ENCODE data around the gene LMO1. TPM values are rescaled to one million over a fixed set of nuclear protein-coding genes. Genes with fewer than 3 reads are reported as not detected.
A peak's percentile ranks its signal among the peaks of the same experiment; 100 is the strongest.

The LMO1 gene
- total RNA-seq (not detected), polyA plus RNA-seq (not detected)
- long read RNA-seq, donor 1, result 0 reads
- long read RNA-seq, donor 2, result 0 reads

GRCh38 chr11:8263769-8264410, at the start of gene LMO1:
Gene LMO1 (minus strand): TSS chr11:8263878. CDS start chr11:8263362, 516 bp downstream.
- ATAC-seq (ENCODE audit: low FRiP score) (peak; percentile 79), DNase-seq (peak; percentile 81 to 96)
- Histone ChIP-seq H3K4me1 (ENCODE audit: control insufficient read depth in 1 of 2, insufficient read depth in 2 of 2, low read length in 2 of 2) (no peaks in the 10 kb centered on the region), H3K9me3 (ENCODE audit: control insufficient read depth, low read length) (no peaks in the 10 kb centered on the region), H3K36me3 (ENCODE audit: control insufficient read depth in 1 of 2, insufficient read depth in 2 of 2, low read length in 1 of 2) (no peaks in the 10 kb centered on the region), H3K27ac (ENCODE audit: low read depth in 1 of 2, low read length in 2 of 2) (no peak within 1 kb of the TSS), H3K27me3 (ENCODE audit: control insufficient read depth in 1 of 2, insufficient read depth in 2 of 2, low read length in 1 of 2) (no peaks in the 10 kb centered on the region), H3K4me3 (ENCODE audit: low read length in 2 of 2) (peak within 1 kb of the TSS; percentile 23 to 45)
- intact Hi-C loops (cut with DNase I), result loop anchor here in 1 of 2 donors (5.0 kb wide), 1 partner anchor 37 kb away; no protein-coding TSS in a partner anchor
- 1% methylated on average over 22 of the region's 22 CpGs for WGBS, 2 donors

GRCh38 chr11:8312986-8313385, 49.3 kb upstream of the LMO1 start:
- Histone ChIP-seq H3K4me1 (ENCODE audit: control insufficient read depth in 1 of 2, insufficient read depth in 2 of 2, low read length in 2 of 2) (no peaks in the 10 kb centered on the region), H3K4me3 (ENCODE audit: low read length in 2 of 2) (no peak overlapping the region), H3K36me3 (ENCODE audit: control insufficient read depth in 1 of 2, insufficient read depth in 2 of 2, low read length in 1 of 2) (no peaks in the 10 kb centered on the region), H3K27me3 (ENCODE audit: control insufficient read depth in 1 of 2, insufficient read depth in 2 of 2, low read length in 1 of 2) (no peaks in the 10 kb centered on the region), H3K27ac (ENCODE audit: low read depth in 1 of 2, low read length in 2 of 2) (no peak overlapping the region), H3K9me3 (ENCODE audit: control insufficient read depth, low read length) (no peaks in the 10 kb centered on the region)
- intact Hi-C loops (cut with DNase I), result no loop called here
- ATAC-seq (ENCODE audit: low FRiP score), result no peak
- peak in 1 of 2 donors; percentile 63 for DNase-seq
- 88 to 89% methylated on average over 10 of the region's 10 CpGs for WGBS, 2 donors

GRCh38 chr11:8311366-8311765, 47.7 kb upstream of the LMO1 start:
- peak in 1 of 2 donors; percentile 24 for DNase-seq

GRCh38 chr11:8310743-8311298, 47.1 kb upstream of the LMO1 start:
- Histone ChIP-seq H3K27me3 (ENCODE audit: control insufficient read depth in 1 of 2, insufficient read depth in 2 of 2, low read length in 1 of 2) (no peaks in the 10 kb centered on the region), H3K36me3 (ENCODE audit: control insufficient read depth in 1 of 2, insufficient read depth in 2 of 2, low read length in 1 of 2) (no peaks in the 10 kb centered on the region), H3K27ac (ENCODE audit: low read depth in 1 of 2, low read length in 2 of 2) (no peak overlapping the region), H3K9me3 (ENCODE audit: control insufficient read depth, low read length) (no peaks in the 10 kb centered on the region), H3K4me1 (ENCODE audit: control insufficient read depth in 1 of 2, insufficient read depth in 2 of 2, low read length in 2 of 2) (no peaks in the 10 kb centered on the region), H3K4me3 (ENCODE audit: low read length in 2 of 2) (no peak overlapping the region)
- intact Hi-C loops (cut with DNase I), result no loop called here
- 89 to 90% methylated on average over 11 of the region's 11 CpGs for WGBS, 2 donors
- ATAC-seq (ENCODE audit: low FRiP score) (peak; percentile 15), DNase-seq (peak in 1 of 2 donors; percentile 33)

More at GRCh38 chr11:8311366-8311765, 47.7 kb upstream of the LMO1 start:
- ATAC-seq (ENCODE audit: low FRiP score), result no peak
- Histone ChIP-seq H3K4me1 (ENCODE audit: control insufficient read depth in 1 of 2, insufficient read depth in 2 of 2, low read length in 2 of 2) (no peaks in the 10 kb centered on the region), H3K4me3 (ENCODE audit: low read length in 2 of 2) (no peak overlapping the region), H3K36me3 (ENCODE audit: control insufficient read depth in 1 of 2, insufficient read depth in 2 of 2, low read length in 1 of 2) (no peaks in the 10 kb centered on the region), H3K27ac (ENCODE audit: low read depth in 1 of 2, low read length in 2 of 2) (no peak overlapping the region), H3K9me3 (ENCODE audit: control insufficient read depth, low read length) (no peaks in the 10 kb centered on the region), H3K27me3 (ENCODE audit: control insufficient read depth in 1 of 2, insufficient read depth in 2 of 2, low read length in 1 of 2) (no peaks in the 10 kb centered on the region)
- WGBS, 2 donors, result 74 to 75% methylated on average over 10 of the region's 10 CpGs
- intact Hi-C loops (cut with DNase I), result no loop called here

GRCh38 chr11:8309862-8310261, 46.2 kb upstream of the LMO1 start:
- no peaks in the 10 kb centered on the region for H3K27me3 ChIP-seq (ENCODE audit: control insufficient read depth in 1 of 2, insufficient read depth in 2 of 2, low read length in 1 of 2)
- H3K4me3 ChIP-seq (ENCODE audit: low read length in 2 of 2), result no peak overlapping the region
- no peaks in the 10 kb centered on the region for H3K4me1 ChIP-seq (ENCODE audit: control insufficient read depth in 1 of 2, insufficient read depth in 2 of 2, low read length in 2 of 2)
- H3K36me3 ChIP-seq (ENCODE audit: control insufficient read depth in 1 of 2, insufficient read depth in 2 of 2, low read length in 1 of 2), result no peaks in the 10 kb centered on the region
- 53 to 54% methylated on average over 3 of the region's 3 CpGs for WGBS, 2 donors
- intact Hi-C loops (cut with DNase I), result no loop called here
- no peak overlapping the region for H3K27ac ChIP-seq (ENCODE audit: low read depth in 1 of 2, low read length in 2 of 2)
- ATAC-seq (ENCODE audit: low FRiP score), result no peak
- no peaks in the 10 kb centered on the region for H3K9me3 ChIP-seq (ENCODE audit: control insufficient read depth, low read length)
- peak in 1 of 2 donors; percentile 6 for DNase-seq

GRCh38 chr11:8309311-8309710, 45.6 kb upstream of the LMO1 start:
- 82 to 85% methylated on average over 9 of the region's 9 CpGs for WGBS, 2 donors
- DNase-seq, result no peak
- Histone ChIP-seq H3K27me3 (ENCODE audit: control insufficient read depth in 1 of 2, insufficient read depth in 2 of 2, low read length in 1 of 2) (no peaks in the 10 kb centered on the region), H3K36me3 (ENCODE audit: control insufficient read depth in 1 of 2, insufficient read depth in 2 of 2, low read length in 1 of 2) (no peaks in the 10 kb centered on the region), H3K4me3 (ENCODE audit: low read length in 2 of 2) (no peak overlapping the region), H3K27ac (ENCODE audit: low read depth in 1 of 2, low read length in 2 of 2) (no peak overlapping the region), H3K4me1 (ENCODE audit: control insufficient read depth in 1 of 2, insufficient read depth in 2 of 2, low read length in 2 of 2) (no peaks in the 10 kb centered on the region), H3K9me3 (ENCODE audit: control insufficient read depth, low read length) (no peaks in the 10 kb centered on the region)
- ATAC-seq (ENCODE audit: low FRiP score), result no peak
- intact Hi-C loops (cut with DNase I), result no loop called here

GRCh38 chr11:8307601-8308000, 43.9 kb upstream of the LMO1 start:
- Histone ChIP-seq H3K4me1 (ENCODE audit: control insufficient read depth in 1 of 2, insufficient read depth in 2 of 2, low read length in 2 of 2) (no peaks in the 10 kb centered on the region), H3K27me3 (ENCODE audit: control insufficient read depth in 1 of 2, insufficient read depth in 2 of 2, low read length in 1 of 2) (no peaks in the 10 kb centered on the region), H3K9me3 (ENCODE audit: control insufficient read depth, low read length) (no peaks in the 10 kb centered on the region), H3K4me3 (ENCODE audit: low read length in 2 of 2) (no peak overlapping the region), H3K27ac (ENCODE audit: low read depth in 1 of 2, low read length in 2 of 2) (no peak overlapping the region), H3K36me3 (ENCODE audit: control insufficient read depth in 1 of 2, insufficient read depth in 2 of 2, low read length in 1 of 2) (no peaks in the 10 kb centered on the region)
- intact Hi-C loops (cut with DNase I), result no loop called here
- 84 to 92% methylated on average over 8 of the region's 8 CpGs for WGBS, 2 donors
- no peak for ATAC-seq (ENCODE audit: low FRiP score)
- peak in 1 of 2 donors; percentile 48 for DNase-seq

- Histone ChIP-seq H3K4me3 (ENCODE audit: low read length in 2 of 2) (no peak overlapping the region), H3K27me3 (ENCODE audit: control insufficient read depth in 1 of 2, insufficient read depth in 2 of 2, low read length in 1 of 2) (no peaks in the 10 kb centered on the region)
Observed at GRCh38 chr11:8301622-8302021, 37.9 kb upstream of the LMO1 start.

More at GRCh38 chr11:8301622-8302021, 37.9 kb upstream of the LMO1 start:
- Histone ChIP-seq H3K36me3 (ENCODE audit: control insufficient read depth in 1 of 2, insufficient read depth in 2 of 2, low read length in 1 of 2) (no peaks in the 10 kb centered on the region), H3K27ac (ENCODE audit: low read depth in 1 of 2, low read length in 2 of 2) (no peak overlapping the region), H3K9me3 (ENCODE audit: control insufficient read depth, low read length) (peaks cover 3% of the 10 kb centered on the region), H3K4me1 (ENCODE audit: control insufficient read depth in 1 of 2, insufficient read depth in 2 of 2, low read length in 2 of 2) (no peaks in the 10 kb centered on the region)
- DNase-seq (peak in 1 of 2 donors; percentile 28), ATAC-seq (ENCODE audit: low FRiP score) (no peak)
- 86 to 89% methylated on average over 2 of the region's 2 CpGs for WGBS, 2 donors
- intact Hi-C loops (cut with DNase I), result no loop called here
